Spinal cord (tissue), 10 donors: ENCODE measurements around the gene HS6ST3. TPM values are rescaled to one million over a fixed set of nuclear protein-coding genes. Genes with fewer than 3 reads are reported as not detected.
"Not testable (repeated sequence)": the region's sequence is repeated elsewhere in the genome, so short reads cannot be mapped to it uniquely, and the experiment has no call there.

Experiments
- DNase-seq, 6 donors: peaks; one replicate each; pipeline versions ENCODE4 v3.0.0 to v3.0.0-alpha.2; 2013 to 2015; ENCODE audit warnings: low spot score in 6 of 6, low read depth in 4 of 6
- H3K27ac ChIP-seq: one replicate; pipeline ENCODE4 v1.5.1; 2013; ENCODE audit warnings: low read depth, low read length, control low read depth
- H3K27me3 ChIP-seq: one replicate; pipeline ENCODE4 v1.6.1; 2013; ENCODE audit warnings: low read length; ENCODE audit not compliant: control insufficient read depth, insufficient read depth
- H3K36me3 ChIP-seq: one replicate; pipeline ENCODE4 v1.6.1; 2013; ENCODE audit warnings: low read length; ENCODE audit not compliant: control insufficient read depth, insufficient read depth
- H3K4me1 ChIP-seq: one replicate; pipeline ENCODE4 v1.6.1; 2013; ENCODE audit warnings: low read length; ENCODE audit not compliant: control insufficient read depth, insufficient read depth
- H3K4me3 ChIP-seq: one replicate; pipeline ENCODE4 v1.5.1; 2013; ENCODE audit warnings: low read depth, low read length, control low read depth
- H3K9me3 ChIP-seq: one replicate; pipeline ENCODE4 v1.6.1; 2013; ENCODE audit warnings: low read length; ENCODE audit not compliant: control insufficient read depth, insufficient read depth
- WGBS: methylation state at CpG from one replicate; pipeline ENCODE4 v1.1.5; 2013; ENCODE audit warnings: missing lambda C conversion rate; ENCODE audit not compliant: insufficient coverage; 5-methylcytosine and 5-hydroxymethylcytosine counted together
- long read RNA-seq, 4 donors: transcript quantifications; one replicate each; lab custom pipeline, GENCODE V29; 2026
- polyA plus RNA-seq, 2 donors: library from polyadenylated mRNA; unstranded; fragments of 120-200 nt; gene quantifications; one replicate each; pipeline ENCODE4 v1.2.1, GENCODE V29; 2013; ENCODE audit not compliant: insufficient read length in 2 of 2
- total RNA-seq, 2 donors: library from RNA; depleted of rRNA in 1 of 2; stranded (reverse); fragments of 120-200 nt in 1 of 2; fragments of >200 nt in 1 of 2; gene quantifications; one replicate each; pipeline versions ENCODE4 v1.2.3 to v1.2.4, GENCODE V29; 2013 to 2014
- donor health status: healthy.

The HS6ST3 gene
- total RNA-seq (10 to 100 TPM in 1 of 2 donors, 1 to 10 TPM in 1; 7.7 to 36.2 TPM), polyA plus RNA-seq (10 to 100 TPM; 20.2 to 27.2 TPM)
- long read RNA-seq, donor 1, full-length matches to known transcripts: 41 of 41 reads
- long read RNA-seq, donor 1, partial matches to known transcripts: 0 of 41 reads
- long read RNA-seq, donor 1, other reads (novel, unspliced or antisense): 0 of 41 reads
- long read RNA-seq, donor 2, full-length matches to known transcripts: 21 of 21 reads
- long read RNA-seq, donor 2, partial matches to known transcripts: 0 of 21 reads
- long read RNA-seq, donor 2, other reads (novel, unspliced or antisense): 0 of 21 reads
- long read RNA-seq, donor 3, full-length matches to known transcripts: 34 of 34 reads
- long read RNA-seq, donor 3, partial matches to known transcripts: 0 of 34 reads
- long read RNA-seq, donor 3, other reads (novel, unspliced or antisense): 0 of 34 reads
- long read RNA-seq, donor 4: 0 reads

DNA sequence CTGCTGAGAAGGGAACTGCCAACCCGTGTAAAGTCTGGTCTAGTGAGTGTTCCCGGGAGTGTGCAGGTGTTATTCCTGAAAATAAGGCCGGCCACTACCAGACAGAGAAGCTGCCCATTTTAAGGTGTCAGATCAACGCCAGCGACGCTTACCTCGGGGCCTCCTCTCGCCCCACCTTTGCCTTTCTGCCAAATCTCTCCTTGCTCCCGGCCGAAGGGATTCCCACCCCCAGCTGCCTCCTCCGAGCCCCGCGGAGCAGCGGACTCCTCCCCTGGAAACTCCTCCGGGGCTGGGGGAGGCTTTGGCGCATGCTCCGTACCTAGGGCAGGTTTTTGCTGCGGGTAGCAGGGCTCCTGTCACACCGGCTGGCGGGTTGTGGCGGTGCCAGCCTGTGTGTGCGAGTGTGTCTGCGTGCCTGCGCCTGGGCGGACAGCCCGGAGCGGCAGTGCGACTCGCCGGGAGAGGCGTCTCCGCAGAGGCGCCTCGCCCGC lies at the start of gene HS6ST3:
Gene HS6ST3 (plus strand): TSS at position 359 of the 491 bp plus-strand sequence.
- DNase-seq: peak in 4 of 6 donors; percentile 18 to 90 (median 68)
- Histone ChIP-seq H3K27me3 (peaks cover 42% of the 10 kb centered on the region), H3K4me3 (peak within 1 kb of the TSS; percentile 55), H3K36me3 (no peaks in the 10 kb centered on the region), H3K27ac (no peak within 1 kb of the TSS), H3K4me1 (peaks cover 15% of the 10 kb centered on the region), H3K9me3 (no peaks in the 10 kb centered on the region)
- WGBS: 0% methylated on average over 35 of the region's 35 CpGs

DNA sequence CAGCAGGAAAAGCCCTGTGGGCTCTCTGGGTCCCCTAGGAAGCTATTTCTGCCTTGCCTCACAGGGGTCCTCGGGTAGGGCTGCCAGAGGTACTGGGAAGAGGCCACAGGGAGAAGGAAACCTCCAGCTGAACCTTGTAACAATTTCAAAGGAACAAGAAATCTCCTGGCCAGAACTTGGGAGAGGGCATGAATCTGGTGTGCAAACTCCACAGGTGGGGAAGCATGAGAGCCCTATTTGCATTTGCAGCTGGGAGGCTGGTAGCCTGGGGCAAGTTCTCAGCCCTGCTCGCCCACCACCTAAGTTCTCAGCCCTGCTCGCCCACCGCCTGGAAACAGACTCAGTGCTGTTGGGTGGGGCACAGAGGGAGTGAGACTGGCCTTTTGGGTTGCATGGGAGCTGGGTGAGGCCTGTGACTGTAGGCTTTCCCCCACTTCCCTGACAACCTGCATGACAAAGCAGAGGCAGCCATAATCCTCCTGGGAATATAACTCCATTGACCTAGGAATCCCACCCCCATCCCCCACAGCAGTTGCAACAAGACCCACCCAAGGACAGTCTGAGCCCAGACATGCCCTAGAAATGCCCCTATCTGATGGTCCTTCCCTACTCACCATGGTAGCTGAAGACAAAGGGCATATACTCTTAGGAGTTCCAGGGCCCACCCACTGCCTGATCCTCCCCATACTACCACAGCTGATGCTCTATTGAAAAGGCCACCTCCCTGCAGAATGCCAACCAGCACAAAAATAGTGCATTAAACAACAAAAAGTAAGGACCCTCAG lies 48.4 kb upstream of the HS6ST3 start:
- H3K27ac ChIP-seq: no peak overlapping the region
- DNase-seq: no peak
- no peaks in the 10 kb centered on the region for H3K36me3 ChIP-seq
- H3K4me1 ChIP-seq: no peaks in the 10 kb centered on the region
- H3K9me3 ChIP-seq: no peaks in the 10 kb centered on the region
- H3K27me3 ChIP-seq: no peaks in the 10 kb centered on the region
- no CpG with 5 or more reads among the region's 4 CpGs for WGBS
- no peak overlapping the region for H3K4me3 ChIP-seq

- H3K27me3 ChIP-seq: no peaks in the 10 kb centered on the region
- no peaks in the 10 kb centered on the region for H3K36me3 ChIP-seq
- peaks cover 2% of the 10 kb centered on the region for H3K9me3 ChIP-seq
- no peak overlapping the region for H3K4me3 ChIP-seq
- no peak overlapping the region for H3K27ac ChIP-seq
- DNase-seq: no peak
- H3K4me1 ChIP-seq: no peaks in the 10 kb centered on the region
- WGBS: no CpG with 5 or more reads among the region's 1 CpG
Measured at GRCh38 chr13:96044238-96044637, 45.7 kb upstream of the HS6ST3 start.

DNA sequence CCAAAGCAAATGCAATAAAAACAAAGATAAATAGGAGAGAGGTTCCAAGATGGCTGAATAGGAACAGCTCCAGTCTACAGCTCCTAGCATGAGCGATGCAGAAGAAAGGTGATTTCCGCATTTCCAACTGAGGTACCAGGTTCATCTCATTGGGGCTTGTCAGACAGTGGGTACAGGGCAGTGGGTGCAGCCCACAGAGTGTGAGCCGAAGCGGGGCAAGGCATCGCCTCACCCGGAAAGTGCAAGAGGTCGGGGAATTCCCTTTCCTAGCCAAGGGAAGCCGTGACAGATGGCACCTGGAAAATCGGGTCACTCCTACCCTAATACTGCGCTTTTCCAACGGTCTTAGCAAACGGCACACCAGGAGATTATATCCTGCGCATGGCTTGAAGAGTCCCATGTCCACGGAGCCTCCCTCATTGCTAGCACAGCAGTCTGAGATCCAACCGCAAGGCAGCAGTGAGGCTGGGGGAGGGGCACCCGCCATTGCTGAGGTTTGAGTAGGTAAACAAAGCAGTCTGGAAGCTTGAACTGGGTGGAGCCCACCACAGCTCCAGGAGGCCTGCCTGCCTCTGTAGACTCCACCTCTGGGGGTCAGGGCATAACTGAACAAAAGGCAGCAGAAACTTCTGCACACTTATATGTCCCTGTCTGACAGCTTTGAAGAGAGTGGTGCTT lies 43.3 kb upstream of the HS6ST3 start:
- DNase-seq, H3K9me3 ChIP-seq, H3K36me3 ChIP-seq, H3K4me3 ChIP-seq, H3K4me1 ChIP-seq, H3K27ac ChIP-seq, H3K27me3 ChIP-seq: not testable (repeated sequence)
- 96% methylated on average over 16 of the region's 16 CpGs for WGBS

DNA sequence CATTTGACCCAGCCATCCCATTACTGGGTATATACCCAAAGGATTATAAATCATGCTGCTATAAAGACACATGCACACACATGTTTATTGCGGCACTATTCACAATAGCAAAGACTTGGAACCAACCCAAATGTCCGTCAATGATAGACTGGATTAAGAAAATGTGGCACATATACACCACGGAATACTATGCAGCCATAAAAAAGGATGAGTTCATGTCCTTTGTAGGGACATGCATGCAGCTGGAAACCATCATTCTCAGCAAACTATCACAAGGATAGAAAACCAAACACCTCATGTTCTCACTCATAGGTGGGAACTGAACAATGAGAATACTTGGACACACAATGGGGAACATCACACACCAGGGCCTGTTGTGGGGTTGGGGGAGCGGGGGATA lies 39.0 kb upstream of the HS6ST3 start:
- DNase-seq, H3K27me3 ChIP-seq, H3K27ac ChIP-seq, H3K36me3 ChIP-seq, H3K4me3 ChIP-seq, H3K9me3 ChIP-seq, H3K4me1 ChIP-seq: not testable (repeated sequence)
- no CpG with 5 or more reads among the region's 4 CpGs for WGBS

GRCh38 chr13:96051491-96051890 lies 38.4 kb upstream of the HS6ST3 start:
- not testable (repeated sequence) for H3K4me1 ChIP-seq, H3K27ac ChIP-seq, H3K36me3 ChIP-seq, H3K9me3 ChIP-seq, DNase-seq, H3K4me3 ChIP-seq, H3K27me3 ChIP-seq
- WGBS: 100% methylated on average over 2 of the region's 5 CpGs

DNA sequence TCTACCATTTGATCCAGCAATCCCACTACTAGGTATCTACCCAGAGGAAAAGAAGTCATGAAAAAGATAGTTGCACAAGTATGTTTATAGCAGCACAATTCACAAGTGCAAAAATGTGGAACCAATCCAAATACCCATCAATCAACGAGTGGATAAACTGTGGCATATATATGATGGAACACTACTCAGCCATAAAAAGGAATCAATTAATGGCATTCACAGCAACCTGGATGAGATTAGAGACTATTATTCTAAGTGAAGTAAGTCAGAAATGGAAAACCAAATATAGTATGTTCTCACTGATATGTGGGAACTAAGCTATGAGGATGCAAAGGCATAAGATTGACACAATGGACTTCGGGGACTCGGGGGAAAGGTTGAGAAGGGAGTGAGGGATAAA lies 38.0 kb upstream of the HS6ST3 start:
- not testable (repeated sequence) for H3K36me3 ChIP-seq, H3K9me3 ChIP-seq, H3K27me3 ChIP-seq, DNase-seq, H3K4me1 ChIP-seq, H3K4me3 ChIP-seq, H3K27ac ChIP-seq
- no CpG with 5 or more reads among the region's 3 CpGs for WGBS

GRCh38 chr13:96052656-96053002 lies 37.3 kb upstream of the HS6ST3 start:
- H3K4me3 ChIP-seq: peak overlapping the region; percentile 87
- H3K27me3 ChIP-seq: no peaks in the 10 kb centered on the region
- no peaks in the 10 kb centered on the region for H3K36me3 ChIP-seq
- no peaks in the 10 kb centered on the region for H3K9me3 ChIP-seq
- peaks cover 4% of the 10 kb centered on the region for H3K4me1 ChIP-seq
- peak in 4 of 6 donors; percentile 7 to 70 (median 18) for DNase-seq
- peak overlapping the region; percentile 57 for H3K27ac ChIP-seq
- WGBS: 0% methylated on average over 7 of the region's 12 CpGs

DNA sequence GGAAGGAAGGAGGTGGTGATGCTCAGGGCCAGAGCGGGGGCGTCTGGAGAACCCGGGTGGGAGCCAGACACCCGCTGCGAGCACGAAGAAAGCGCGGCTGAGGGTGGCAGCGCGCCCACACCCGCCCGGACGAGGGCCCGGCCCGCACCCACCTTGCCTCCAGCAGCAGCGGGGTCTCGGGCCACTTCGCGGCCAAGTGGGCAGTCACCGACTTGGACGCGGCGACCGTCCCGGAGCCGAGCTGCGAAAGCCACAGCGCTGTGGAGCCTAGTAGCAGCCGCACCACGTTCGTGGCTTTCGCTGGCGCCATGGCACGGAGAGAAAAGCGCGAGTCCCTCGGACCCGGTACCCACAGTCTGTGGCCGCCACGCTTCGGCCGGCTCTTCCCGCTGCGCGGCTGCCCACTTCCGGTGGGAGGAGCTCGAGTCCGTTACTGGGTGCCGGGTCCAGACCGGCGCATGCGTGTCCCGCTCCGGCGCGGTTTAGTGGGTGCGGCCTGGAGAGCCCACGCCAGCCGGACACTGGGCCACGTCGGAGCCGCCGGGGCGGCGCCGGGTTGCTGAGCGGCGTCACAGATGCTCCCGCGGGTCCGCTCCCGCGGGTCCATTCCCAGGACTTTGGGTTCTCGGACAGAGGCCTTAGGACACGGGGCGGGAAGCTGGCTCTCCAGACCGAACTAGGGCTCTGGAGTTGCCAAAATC lies 36.8 kb upstream of the HS6ST3 start, which contains the start of gene UGGT2:
Gene UGGT2 (minus strand): TSS at position 399 of the 701 bp plus-strand sequence. CDS start 89 bp downstream, at position 310.
- peak; percentile 76 to 97 (median 84) for DNase-seq
- Histone ChIP-seq H3K36me3 (no peaks in the 10 kb centered on the region), H3K4me3 (peak within 1 kb of the TSS; percentile 87), H3K27ac (peak within 1 kb of the TSS; percentile 81), H3K4me1 (peaks cover 4% of the 10 kb centered on the region), H3K9me3 (no peaks in the 10 kb centered on the region), H3K27me3 (no peaks in the 10 kb centered on the region)
- WGBS: under 1% methylated on average over 77 of the region's 77 CpGs
